NCI-H510A (cell line): ENCODE measurements around the gene HOXA9.

Experiments
- DNase-seq: peaks from one replicate; lab custom pipeline; 2025; lab: John Stamatoyannopoulos, UW

The HOXA9 gene

DNA sequence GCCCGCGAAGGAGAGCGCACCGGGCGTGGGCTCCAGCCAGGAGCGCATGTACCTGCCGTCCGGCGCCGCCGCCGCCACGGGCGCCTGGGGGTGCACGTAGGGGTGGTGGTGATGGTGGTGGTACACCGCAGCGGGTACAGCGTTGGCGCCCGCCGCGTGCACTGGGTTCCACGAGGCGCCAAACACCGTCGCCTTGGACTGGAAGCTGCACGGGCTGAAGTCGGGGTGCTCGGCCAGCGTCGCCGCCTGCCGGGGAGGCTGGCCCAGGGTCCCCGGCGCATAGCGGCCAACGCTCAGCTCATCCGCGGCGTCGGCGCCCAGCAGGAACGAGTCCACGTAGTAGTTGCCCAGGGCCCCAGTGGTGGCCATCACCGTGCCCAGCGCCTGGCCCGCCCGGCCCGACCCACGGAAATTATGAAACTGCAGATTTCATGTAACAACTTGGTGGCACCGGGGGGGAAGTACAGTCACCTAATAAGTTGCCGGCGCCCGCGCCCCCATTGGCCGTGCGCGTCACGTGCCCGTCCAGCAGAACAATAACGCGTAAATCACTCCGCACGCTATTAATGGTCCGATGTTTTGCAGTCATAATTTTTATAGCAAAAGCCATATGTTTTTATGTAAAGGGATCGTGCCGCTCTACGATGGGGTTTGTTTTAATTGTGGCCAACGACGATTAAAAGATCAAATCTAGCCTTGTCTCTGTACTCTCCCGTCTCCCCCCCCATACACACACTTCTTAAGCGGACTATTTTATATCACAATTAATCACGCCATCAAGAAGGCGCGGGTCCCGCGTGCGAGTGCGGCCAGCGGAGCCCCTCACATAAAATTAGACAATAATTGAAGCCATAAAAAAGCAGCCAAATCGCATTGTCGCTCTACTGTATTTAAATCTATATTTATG is at the start of gene HOXA9:
TSS of gene HOXA9 (minus strand) at position 449 of the 907 bp plus-strand sequence. CDS start at position 369, 80 bp downstream.
- DNase-seq: peak; percentile 87

DNA sequence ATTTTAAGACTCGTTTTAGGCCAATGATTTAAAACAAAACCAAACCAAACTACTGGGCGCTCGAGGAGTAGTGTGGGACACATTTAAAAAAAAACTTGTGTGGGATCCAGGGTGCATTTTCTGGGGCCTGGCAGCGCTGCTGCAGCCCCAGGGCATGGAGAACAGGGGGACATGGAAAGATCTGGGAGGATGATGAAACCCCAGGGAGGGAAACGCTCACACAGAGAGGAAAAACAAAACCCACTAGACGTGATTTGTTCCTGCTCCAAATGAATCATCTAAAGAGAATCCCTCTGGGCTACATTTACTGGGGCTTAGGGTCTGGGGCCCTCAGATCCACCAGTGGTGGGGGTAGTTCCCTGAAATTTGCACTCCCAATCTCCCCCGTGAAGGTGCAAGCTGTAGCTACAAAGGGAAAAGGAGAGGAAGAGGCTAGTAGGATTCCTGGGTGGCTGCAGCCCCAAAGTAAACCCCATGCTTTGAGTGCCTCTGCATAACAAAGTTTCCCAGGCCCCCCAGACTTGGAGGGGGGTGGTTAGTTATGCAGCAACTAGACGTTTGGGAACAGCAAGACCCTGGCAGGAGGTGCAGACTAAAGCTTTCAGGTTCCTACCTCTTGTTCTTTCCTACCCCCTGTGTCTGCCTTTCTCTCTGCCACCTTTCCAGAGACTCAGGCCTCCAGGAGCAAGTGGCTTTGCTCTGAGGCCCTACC is 49.1 kb upstream of the HOXA9 start:
- no peak for DNase-seq

DNA sequence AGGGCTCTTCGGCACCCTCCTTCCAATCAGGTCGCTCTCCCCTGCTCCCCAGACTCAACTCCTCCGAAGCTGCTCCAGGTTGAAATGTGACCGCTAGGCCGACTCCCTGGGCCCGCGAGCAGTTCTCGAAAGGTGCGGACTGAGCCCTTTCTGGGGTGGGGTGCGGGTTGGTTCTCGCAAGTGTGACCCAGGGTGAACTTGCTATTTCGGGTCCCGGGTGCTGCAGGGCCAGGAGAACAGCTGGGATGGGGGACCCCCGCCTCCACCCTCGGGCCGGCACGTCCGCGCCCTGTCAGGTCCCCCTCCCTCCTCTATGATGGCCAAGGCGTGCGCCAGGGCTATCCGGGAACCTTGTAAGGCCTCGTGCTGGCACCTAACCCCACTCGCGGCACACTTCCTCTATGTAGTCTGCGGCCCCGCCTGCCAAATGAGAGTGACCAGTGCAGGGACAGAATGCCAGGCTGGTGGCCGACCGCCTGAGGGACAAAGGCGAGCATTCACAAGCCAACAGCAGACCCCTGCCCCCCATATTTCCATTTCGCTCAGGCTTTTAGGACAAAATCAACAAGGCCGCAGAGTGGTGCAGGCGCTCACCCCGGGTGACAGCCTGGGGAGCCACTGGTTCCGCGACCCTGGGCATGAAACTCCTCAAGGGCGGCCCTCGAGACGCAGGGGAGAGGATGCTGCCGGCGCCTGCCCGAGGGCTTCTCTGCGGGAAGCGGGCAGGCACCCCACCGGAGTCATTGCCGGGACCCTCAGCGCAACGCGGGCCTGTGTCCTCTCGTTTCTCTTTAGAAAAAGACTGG is 48.3 kb upstream of the HOXA9 start:
- DNase-seq: no peak

DNA sequence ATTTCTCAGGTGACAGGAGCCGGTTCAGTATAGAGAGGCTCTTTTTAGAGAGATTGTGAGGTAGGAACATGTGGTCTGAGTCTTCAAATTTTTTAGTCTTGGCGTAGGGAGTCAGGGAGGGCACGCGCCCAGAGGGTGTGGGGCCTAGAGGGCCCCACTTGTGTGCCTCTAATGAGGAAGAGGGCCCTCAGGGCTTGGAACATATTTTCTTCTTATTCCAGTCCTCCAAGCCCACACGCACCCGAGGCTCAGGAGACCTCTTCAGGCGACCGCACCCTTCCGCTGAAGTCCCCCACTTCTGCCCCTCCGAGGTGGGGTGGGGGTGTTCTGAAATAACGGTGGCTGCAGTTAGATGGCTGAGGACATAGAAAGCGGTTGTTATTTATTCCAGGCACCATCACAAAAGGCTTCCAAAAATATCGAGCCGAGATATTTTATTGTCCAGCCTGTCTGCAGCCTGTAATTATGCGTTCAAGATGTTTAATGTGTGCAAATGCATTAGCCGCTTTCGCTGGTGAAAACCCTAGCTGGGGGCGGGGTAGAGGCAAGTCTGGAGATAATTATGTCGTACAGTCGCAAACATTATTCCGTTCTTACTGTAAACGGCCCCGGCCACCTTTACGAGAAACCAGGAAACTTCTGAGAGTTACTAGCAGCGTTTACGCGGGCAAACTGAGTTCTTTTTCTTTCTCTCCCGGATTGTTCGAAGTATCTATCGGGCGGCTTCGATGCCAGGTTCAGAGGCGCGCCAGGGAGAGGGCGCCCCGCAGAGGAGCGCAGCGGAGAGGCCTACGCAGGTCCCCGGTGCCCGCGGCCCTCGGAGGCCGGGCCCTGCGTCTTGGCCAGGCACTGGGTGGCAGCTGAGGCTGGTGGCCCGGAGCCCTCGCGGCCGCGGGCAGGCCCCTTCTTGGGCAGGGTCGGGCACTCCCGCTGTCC is 47.4 kb upstream of the HOXA9 start:
- DNase-seq: no peak

DNA sequence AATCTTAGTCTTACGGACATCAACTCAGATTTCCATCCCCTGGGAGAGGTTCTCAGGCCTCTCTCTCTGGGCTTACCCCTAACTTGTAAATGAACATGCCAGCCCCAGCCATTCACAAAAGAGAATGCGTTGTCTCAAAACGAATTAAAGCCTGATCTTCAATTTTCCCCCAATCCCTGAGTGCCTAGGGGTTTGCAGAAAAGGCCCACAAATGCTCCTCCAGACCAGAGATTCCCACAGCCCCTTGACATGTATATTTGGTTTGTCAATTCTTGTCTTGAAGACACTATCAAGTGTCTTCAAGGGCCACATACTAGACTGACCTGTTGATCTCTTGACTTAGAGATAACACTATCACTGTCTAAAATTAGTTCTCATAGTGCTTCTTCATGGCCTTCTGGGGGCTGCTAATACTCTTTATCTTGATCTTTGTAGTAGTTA is 46.4 kb upstream of the HOXA9 start:
- DNase-seq: no peak

DNA sequence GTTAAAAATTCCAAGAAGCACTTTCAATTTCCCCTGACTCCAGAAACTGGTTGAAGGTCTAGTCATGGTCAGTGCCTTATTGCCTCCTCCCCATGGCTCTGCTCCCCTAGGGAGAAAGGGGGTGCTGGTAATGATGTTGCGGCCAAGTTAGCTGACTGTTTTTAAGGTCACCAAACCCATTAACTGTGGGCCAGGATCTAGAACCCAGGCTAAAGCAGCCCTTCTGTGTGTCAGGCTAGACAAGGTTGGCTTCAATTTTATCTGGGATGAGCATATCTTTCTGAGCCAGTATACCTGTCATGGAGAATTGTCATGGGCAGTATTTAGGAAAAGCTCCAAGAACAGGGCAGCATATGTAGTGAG is 45.7 kb upstream of the HOXA9 start:
- no peak for DNase-seq

DNA sequence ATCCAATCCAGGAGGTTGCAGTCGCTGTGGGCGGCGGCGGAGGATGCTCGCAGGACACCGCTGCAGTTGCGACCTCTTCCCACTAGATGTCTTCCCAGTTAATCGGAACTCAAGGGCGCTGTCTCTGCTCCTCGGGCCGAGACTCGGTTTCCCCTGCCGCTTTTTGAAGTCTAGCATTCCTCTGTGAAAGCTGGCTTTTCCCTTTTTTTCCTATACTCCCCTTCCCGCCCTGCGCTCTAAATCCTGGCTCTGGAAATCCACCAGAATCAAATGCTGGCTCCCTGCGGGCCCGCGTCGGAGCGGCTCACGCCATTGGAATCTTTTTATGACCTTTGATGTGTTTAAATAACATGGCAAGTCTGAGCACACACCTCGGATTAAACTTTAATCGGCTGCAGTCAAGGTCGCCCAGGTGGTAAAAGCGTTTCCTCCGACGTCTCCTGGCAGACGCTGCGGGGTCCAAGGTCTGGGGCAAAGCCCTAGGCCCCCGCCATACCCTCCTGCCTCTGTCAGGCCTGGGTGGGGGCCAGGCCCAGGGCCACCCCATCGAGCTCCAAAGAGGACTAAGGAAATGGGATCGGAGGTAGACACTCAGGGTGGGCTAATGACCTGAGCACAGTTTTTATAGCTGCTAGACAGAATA is 45.2 kb upstream of the HOXA9 start:
- no peak for DNase-seq

DNA sequence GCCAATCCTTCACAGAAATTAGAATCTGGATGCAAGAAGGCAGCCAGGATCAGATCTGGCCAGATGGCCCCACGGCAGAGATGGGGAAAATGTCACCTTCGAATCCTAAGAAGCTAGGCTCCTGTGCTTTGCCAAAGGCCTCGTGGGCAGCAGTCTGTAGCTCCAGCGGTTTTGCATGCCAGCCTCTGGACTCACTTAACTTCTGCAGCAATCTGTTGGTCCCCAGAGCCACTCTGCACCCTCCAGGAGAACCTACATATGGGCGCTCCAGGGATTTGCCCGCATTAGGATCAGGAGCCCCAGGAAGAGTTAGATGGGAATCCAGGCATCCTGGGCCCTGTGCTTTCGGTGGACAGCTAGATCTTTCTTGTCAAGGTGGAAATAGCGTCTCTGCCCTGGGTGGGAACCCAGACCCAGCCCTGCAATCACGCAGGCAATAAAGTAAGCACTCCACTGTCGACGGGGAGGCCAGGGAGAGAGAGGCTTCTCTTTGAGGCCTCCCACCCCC is 44.6 kb upstream of the HOXA9 start:
- DNase-seq: no peak

DNA sequence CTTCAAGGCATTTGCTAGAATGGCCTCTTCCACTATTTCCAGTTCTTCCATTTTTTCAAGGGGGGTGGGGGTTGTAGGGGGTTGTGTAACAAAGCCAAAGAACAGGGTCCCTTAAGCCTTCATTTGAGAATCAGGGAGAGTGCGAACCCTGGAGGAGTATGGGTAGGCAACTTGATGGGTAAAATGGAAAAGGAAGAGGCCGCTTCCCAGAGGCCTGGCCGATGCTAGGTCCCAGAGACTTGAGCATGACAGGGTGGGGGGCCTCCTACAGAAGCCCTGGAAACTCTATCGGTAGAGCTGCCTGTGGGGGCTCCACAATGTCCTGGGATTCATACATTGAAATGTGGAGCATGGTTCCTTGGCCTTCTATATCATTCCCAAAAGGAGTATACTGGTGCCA is 43.7 kb upstream of the HOXA9 start:
- no peak for DNase-seq

DNA sequence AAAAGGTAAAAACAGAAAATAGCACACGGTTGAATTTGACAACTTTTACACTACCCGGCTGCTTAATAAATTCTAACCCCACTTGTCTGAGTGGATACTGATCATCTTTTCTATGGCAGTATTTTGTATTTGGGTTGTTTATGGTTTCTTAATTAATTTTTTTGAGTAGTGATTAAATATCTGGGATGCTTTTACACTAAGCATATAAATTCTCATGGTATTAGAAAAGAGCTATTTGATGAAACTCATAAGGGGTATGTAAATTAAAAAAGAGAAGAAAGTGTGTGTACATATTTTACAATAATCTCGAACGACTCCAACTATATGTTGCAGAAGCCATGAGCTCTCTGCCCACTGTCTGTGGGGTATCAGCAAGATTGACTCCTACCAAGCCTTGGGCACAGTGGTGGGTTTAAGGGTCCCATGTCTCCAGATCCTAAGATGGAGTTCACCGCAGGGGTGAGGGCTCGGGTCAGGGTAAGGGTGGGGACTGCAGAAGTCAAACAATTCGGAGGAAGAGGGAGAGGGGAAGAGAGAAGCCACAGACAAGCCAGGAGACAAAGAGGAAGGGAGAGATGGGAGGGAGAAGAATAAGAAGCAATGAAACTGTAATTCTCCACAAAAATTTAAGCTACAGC is 42.1 kb upstream of the HOXA9 start:
- no peak for DNase-seq

DNA sequence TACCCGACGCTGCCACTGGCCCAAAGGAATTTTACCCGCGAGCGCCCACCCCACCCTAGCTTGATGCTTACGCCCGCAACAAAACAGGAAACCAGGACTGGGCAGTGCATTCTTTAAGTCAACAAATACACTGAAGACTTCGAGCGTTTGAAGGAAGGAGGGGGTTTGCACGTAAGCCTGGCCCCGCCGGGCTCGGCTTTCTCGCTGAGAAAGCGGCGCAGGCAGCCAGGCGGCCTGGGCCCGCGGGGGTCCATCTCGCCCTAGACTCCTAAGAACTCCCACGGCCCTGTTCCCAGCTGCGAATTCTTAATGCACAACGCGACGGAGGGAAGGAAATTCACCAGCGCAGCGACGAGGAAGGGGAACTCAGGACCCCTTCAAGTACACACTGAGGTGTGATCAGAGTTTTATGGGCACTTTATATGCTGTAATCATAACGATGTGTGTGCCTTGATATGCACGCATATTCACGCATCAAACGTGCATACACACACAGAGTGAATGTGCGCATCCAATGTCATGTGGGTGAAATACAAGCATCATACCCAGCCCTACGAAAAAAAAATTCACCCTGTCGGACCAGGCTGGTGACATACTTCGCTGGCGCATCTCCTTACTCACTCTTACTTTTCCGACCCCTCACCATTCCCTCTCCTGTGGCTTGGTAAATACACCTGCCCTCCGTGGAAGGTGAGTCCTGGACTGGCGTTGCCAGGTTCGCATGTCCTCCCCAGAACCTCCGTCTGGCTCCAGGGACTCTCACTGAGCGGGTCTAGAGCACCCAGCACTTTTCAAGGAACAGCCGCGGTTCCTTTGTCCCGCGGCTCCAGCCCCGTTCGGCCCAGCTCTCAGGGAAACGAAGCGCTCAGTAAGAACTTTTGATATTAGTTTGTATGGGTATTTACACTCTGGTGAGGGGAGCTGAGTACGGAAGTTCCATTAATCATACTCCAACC is 40.3 kb upstream of the HOXA9 start:
- no peak for DNase-seq

DNA sequence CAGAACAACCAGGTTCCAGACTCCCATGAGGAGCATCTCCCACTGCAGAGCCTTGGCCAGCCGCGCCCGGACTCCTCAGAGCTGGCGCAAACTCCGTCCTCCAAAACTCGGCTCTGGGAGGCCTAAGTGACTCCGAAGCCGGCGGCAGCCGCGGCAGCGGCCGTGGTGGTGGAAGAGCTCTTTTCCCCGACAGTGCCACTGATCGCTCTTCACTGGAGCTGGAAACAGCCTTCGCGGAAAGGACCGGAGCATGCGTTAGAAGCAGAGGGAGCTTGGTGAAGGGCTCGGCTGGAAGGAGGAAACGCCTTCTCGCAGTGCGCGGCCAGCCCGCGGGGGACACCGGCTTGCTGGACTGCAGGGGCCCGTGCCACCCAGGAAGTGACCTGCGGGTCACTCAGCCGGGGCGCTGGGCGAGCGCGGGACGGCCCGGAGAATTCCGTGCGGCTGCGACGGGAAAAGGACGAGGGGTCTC is 39.5 kb upstream of the HOXA9 start:
- no peak for DNase-seq

DNA sequence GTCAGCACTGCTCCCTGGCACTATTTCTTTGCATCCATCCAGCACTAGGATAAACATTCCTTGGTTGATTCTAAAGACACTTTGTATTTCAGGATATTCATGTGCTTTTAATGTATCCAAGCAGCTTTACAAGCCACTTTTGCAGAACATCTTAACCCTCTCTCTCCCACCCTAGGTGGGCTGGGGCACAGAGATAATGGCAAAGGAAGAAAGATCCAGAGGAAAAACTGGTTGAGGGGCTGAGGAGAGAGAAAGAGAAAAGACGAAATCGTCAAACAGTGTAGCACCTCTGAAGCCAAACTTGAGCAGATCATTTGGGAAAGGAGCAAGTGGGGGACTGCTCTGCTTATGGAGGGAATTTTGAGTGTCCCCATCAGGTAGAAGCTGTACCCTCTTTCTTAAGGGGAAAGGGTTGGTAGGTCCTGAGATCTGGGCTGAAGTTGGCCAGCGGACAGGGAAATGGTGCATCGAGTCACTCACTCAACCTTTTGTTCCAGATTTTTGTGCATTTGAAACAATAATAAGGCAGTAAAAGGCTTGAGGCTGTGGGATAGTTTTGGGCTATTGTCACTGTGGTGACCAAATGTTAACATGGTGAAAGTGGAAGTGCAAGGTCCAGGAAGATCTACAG is 38.7 kb upstream of the HOXA9 start:
- DNase-seq: no peak

DNA sequence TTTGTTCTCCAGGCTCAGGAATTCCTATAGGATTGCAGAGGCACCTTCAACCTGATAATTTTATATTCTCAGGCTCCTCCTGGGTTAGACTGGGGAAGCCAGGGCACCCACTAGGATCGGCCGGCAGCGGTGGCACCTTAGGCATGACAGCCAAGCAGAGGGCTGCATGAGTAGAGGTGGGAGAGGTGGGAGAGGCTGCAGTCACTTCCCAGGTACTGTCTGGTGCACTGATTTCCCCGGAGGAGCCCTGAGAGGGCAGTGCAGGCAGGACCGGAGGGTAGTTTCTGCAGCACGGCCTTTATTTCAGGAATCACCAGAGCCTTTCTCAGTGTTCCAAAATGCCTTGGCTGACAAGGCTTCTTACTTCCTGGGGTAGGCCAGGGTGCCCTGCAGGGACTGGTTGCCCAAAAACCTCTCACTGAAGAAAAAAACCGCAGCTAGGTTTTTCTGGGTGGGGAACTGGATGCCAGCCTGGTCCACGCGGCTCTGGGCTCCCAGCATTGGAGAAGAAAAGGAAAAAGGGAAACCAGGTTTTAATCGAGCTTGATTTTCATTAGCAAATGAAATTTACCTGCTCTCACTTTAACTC is 38.1 kb upstream of the HOXA9 start:
- DNase-seq: no peak

DNA sequence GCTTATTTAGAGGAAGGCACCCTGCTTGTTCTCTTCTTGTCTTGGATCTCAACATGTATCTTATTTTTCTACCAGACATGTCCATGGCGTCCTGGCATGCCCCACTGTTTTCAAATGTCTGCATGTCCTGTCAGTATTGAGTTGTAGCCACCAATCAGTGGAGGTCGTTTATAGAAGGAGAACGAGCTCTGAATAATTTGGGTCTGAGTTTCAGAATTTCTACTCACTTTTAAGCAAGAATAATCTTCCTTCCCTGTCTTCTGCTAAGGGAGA is 37.5 kb upstream of the HOXA9 start:
- no peak for DNase-seq

DNA sequence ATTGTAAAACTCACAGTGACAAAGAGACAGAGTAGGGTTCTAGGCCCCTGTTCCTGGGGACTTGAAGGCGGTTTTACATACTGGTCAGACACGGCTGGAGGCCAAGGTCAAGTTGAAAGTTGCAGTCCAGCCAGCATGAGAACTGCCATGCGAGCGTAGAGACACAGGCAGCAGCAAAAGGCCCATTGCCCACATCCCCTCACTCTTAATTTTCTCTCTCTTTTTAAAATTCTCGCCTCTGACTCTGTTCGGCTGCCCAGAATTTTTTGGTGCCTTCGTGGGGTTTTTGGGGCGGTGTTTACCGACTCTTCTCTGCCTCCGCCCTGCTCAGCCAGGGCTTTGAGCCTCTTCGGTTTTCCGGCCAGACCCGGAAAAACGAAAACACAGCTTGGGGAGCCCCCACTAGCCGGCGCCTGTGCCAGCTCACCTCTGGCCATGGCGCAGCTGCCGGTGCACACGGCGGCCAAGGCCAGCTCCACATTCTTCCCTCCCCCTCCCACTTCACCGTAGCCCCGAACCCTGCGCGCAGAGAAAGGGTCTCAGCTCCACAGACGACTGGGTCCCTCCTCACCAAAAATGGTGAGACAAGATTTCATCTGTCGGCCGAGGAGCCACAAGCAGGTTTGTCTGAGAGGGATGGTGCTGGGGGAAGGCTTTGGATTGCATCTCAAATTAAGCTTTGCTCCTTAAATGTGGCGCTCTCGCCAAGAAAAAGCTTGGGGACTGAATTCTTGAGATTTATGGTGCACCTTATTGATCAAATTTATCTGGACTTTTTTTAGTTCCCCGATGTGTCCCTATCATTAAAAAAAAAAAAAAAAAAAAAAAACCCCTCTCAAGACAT is 36.9 kb upstream of the HOXA9 start:
- no peak for DNase-seq

DNA sequence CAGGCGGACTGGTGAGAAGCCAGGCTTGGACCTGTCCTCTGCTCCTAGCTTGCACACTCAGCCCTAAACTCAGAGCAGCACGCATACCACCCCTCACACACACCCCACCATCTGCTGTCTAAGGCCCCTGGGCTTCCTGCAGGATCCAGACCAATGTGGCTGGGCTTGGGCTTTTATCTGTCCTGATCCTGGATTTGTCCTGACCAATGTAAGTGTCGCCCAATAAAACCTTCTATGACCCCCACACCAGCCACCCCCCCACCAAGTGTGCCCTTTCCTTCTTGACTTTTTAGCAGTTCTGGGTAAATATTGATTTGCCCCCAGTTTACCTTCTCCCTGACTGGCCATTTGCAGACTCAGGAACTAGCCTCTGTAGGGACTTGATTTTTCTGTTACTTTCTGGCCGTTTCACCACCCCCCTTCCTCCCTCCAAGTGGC is 36.3 kb upstream of the HOXA9 start:
- DNase-seq: no peak
